ENCODE measurements around the gene CCL14.

- TF ChIP-seq CTCF (IDR thresholded peaks at IDR 0.05; ENCODE audit: insufficient read depth, low read depth, low read length) (no peak), EZH2 (IDR thresholded peaks at IDR 0.05; ENCODE audit: insufficient read depth, low read length) (no peak)
Observed at GRCh38 chr17:36000732-36001109, 14.2 kb upstream of the CCL14 start.

All from astrocyte (in vitro differentiated cells and primary cell).